Measurements from ENCODE around the gene ADAMTS9. TPM values are rescaled to one million over a fixed set of nuclear protein-coding genes. Genes with fewer than 3 reads are reported as not detected.

ADAMTS9 gene
- total RNA-seq, 1 donor: 0.54 TPM

GRCh38 chr3:64563751-64564150, 124.0 kb downstream of the ADAMTS9 start:
- DNase-seq (ENCODE audit: low read depth): no peak
- H3K4me3 ChIP-seq (ENCODE audit: low read depth, low read length): no peak overlapping the region
- TF ChIP-seq CTCF (IDR thresholded peaks at IDR 0.05; ENCODE audit: insufficient read depth, low read length): no peak

- no peak for TF ChIP-seq CTCF (IDR thresholded peaks at IDR 0.05; ENCODE audit: insufficient read depth, low read length)
- no peak for DNase-seq (ENCODE audit: low read depth)
- no peak overlapping the region for H3K4me3 ChIP-seq (ENCODE audit: low read depth, low read length)
Measured at GRCh38 chr3:64561868-64562267, 125.9 kb downstream of the ADAMTS9 start.

- DNase-seq (ENCODE audit: low read depth): peak; percentile 9
- no peak for TF ChIP-seq CTCF (IDR thresholded peaks at IDR 0.05; ENCODE audit: insufficient read depth, low read length)
- H3K4me3 ChIP-seq (ENCODE audit: low read depth, low read length): no peak overlapping the region
Measured at GRCh38 chr3:64561325-64561843, 126.4 kb downstream of the ADAMTS9 start.

GRCh38 chr3:64560791-64561190, 127.0 kb downstream of the ADAMTS9 start:
- no peak for TF ChIP-seq CTCF (IDR thresholded peaks at IDR 0.05; ENCODE audit: insufficient read depth, low read length)
- H3K4me3 ChIP-seq (ENCODE audit: low read depth, low read length): no peak overlapping the region
- DNase-seq (ENCODE audit: low read depth): no peak

GRCh38 chr3:64559588-64559987, 128.2 kb downstream of the ADAMTS9 start:
- H3K4me3 ChIP-seq (ENCODE audit: low read depth, low read length): no peak overlapping the region
- DNase-seq (ENCODE audit: low read depth): no peak
- no peak for TF ChIP-seq CTCF (IDR thresholded peaks at IDR 0.05; ENCODE audit: insufficient read depth, low read length)

GRCh38 chr3:64556046-64556445, 131.8 kb downstream of the ADAMTS9 start:
- no peak for TF ChIP-seq CTCF (IDR thresholded peaks at IDR 0.05; ENCODE audit: insufficient read depth, low read length)
- H3K4me3 ChIP-seq (ENCODE audit: low read depth, low read length): no peak overlapping the region
- no peak for DNase-seq (ENCODE audit: low read depth)

- DNase-seq (ENCODE audit: low read depth): no peak
- H3K4me3 ChIP-seq (ENCODE audit: low read depth, low read length): no peak overlapping the region
- no peak for TF ChIP-seq CTCF (IDR thresholded peaks at IDR 0.05; ENCODE audit: insufficient read depth, low read length)
Measured at GRCh38 chr3:64555351-64555750, 132.4 kb downstream of the ADAMTS9 start.
